GM23338 (cell line): ENCODE results near the gene NRCAM. TPM values are rescaled to one million over a fixed set of nuclear protein-coding genes. Genes with fewer than 3 reads are reported as not detected.

Experiments
- ATAC-seq: fragments of 200-7000 bp; cut with Tn5 transposase; 3 replicates; pipeline ENCODE4 v1.9.1; 2020
- DNase-seq: peaks from one replicate; pipeline ENCODE4 v3.0.0-alpha.2; 2015; ENCODE audit warnings: low spot score
- H2AFZ ChIP-seq: fragments of 200-600 bp; sonication (generic); 2 replicates; pipeline ENCODE4 v1.8.0; 2016; ENCODE audit warnings: antibody characterized with exemption, mild to moderate bottlenecking, moderate library complexity
- H3F3A ChIP-seq: fragments of 200-600 bp; sonication (generic); replicated peaks from 2 replicates; pipeline ENCODE4 v1.8.0; 2017; ENCODE audit warnings: antibody characterized with exemption, mixed run types, low read depth
- H3K27ac ChIP-seq: fragments of 200-600 bp; sonication (generic); 2 replicates; pipeline ENCODE4 v1.6.1; 2016; ENCODE audit warnings: low read depth
- H3K27me3 ChIP-seq: fragments of 200-600 bp; sonication (generic); 2 replicates; pipeline ENCODE4 v1.8.0; 2016; ENCODE audit warnings: mild to moderate bottlenecking, mixed run types, moderate library complexity; ENCODE audit not compliant: insufficient read depth
- H3K36me3 ChIP-seq: fragments of 200-600 bp; sonication (generic); 2 replicates; pipeline ENCODE4 v1.8.0; 2016; ENCODE audit warnings: mild to moderate bottlenecking; ENCODE audit not compliant: insufficient read depth
- H3K4me1 ChIP-seq: fragments of 200-600 bp; sonication (generic); 2 replicates; pipeline ENCODE4 v1.8.0; 2016; ENCODE audit warnings: mild to moderate bottlenecking, moderate library complexity; ENCODE audit not compliant: insufficient read depth
- H3K4me2 ChIP-seq: fragments of 200-600 bp; sonication (generic); 2 replicates; pipeline ENCODE4 v1.7.1; 2017; ENCODE audit warnings: mixed run types
- H3K4me3 ChIP-seq: fragments of 200-600 bp; sonication (generic); 2 replicates; pipeline ENCODE4 v1.6.1; 2016; ENCODE audit warnings: mixed run types
- H3K79me2 ChIP-seq: fragments of 200-600 bp; sonication (generic); replicated peaks from 2 replicates; pipeline ENCODE4 v1.8.0; 2017; ENCODE audit warnings: mild to moderate bottlenecking; ENCODE audit not compliant: insufficient read depth
- H3K9me2 ChIP-seq: fragments of 200-600 bp; sonication (generic); 2 replicates; pipeline ENCODE4 v1.8.0; 2017; ENCODE audit not compliant: insufficient read depth
- H4K20me1 ChIP-seq: fragments of 200-600 bp; sonication (generic); replicated peaks from 2 replicates; pipeline ENCODE4 v1.8.0; 2017; ENCODE audit warnings: mild to moderate bottlenecking; ENCODE audit not compliant: insufficient read depth
- H3K27ac Mint-ChIP-seq: 2 replicates; pipeline ENCODE4 v1.8.0; 2020; ENCODE audit warnings: inconsistent platforms, mild to moderate bottlenecking, moderate library complexity, mixed read lengths
- H3K27me3 Mint-ChIP-seq: 3 replicates; pipeline ENCODE4 v1.8.0; 2022; ENCODE audit warnings: low read depth, mild to moderate bottlenecking, moderate library complexity, mixed read lengths, inconsistent platforms; ENCODE audit not compliant: insufficient read depth, poor library complexity
- H3K36me3 Mint-ChIP-seq: 3 replicates; pipeline ENCODE4 v1.8.0; 2021; ENCODE audit warnings: low read depth, mild to moderate bottlenecking, inconsistent platforms, moderate library complexity, mixed read lengths
- H3K4me1 Mint-ChIP-seq: 3 replicates; pipeline ENCODE4 v1.8.0; 2020; ENCODE audit warnings: mild to moderate bottlenecking, inconsistent platforms, mixed read lengths
- H3K4me3 Mint-ChIP-seq: 3 replicates; pipeline ENCODE4 v1.8.0; 2021; ENCODE audit warnings: moderate library complexity, mild to moderate bottlenecking, inconsistent platforms, mixed read lengths
- H3K9me3 Mint-ChIP-seq: 3 replicates; pipeline ENCODE4 v1.8.0; 2020; ENCODE audit warnings: moderate library complexity, mild to moderate bottlenecking, inconsistent platforms, mixed read lengths
- JUNB ChIP-seq: IDR thresholded peaks from one replicate; pipeline ENCODE4 v1.6.1; 2016; ENCODE audit warnings: antibody characterized with exemption; ENCODE audit not compliant: unreplicated experiment
- NANOG ChIP-seq: IDR thresholded peaks from 2 replicates; pipeline ENCODE4 v1.6.1; 2016; ENCODE audit warnings: antibody characterized with exemption, borderline replicate concordance
- POLR2AphosphoS5 ChIP-seq: IDR thresholded peaks from 2 replicates; pipeline ENCODE4 v1.6.1; 2016; ENCODE audit warnings: antibody characterized with exemption, low read depth
- REST ChIP-seq: IDR thresholded peaks from one replicate; pipeline ENCODE4 v1.6.1; 2018; ENCODE audit warnings: antibody characterized with exemption; ENCODE audit not compliant: unreplicated experiment
- STAT1 ChIP-seq: IDR thresholded peaks from one replicate; pipeline ENCODE4 v1.6.1; 2016; ENCODE audit warnings: antibody characterized with exemption; ENCODE audit not compliant: unreplicated experiment
- ZNF114 ChIP-seq: fragments of 250-450 bp; sonication (Bioruptor Pico); IDR thresholded peaks from 2 replicates; pipeline ENCODE4 v1.5.0; 2020; ENCODE audit warnings: mild to moderate bottlenecking, moderate library complexity
- ZNF462 ChIP-seq: fragments of 250-450 bp; sonication (Bioruptor Pico); IDR thresholded peaks from 2 replicates; pipeline ENCODE4 v1.5.0; 2020; ENCODE audit warnings: mild to moderate bottlenecking, moderate library complexity
- polyA plus RNA-seq: library from polyadenylated mRNA; unstranded; fragments of >200 nt; fragmentation: Nextera tagmentation; extraction: Ambion mirVana; gene quantifications from 2 replicates; pipeline ENCODE4 v1.2.1, GENCODE V29; 2016
- total RNA-seq: library from RNA; depleted of rRNA; stranded (reverse); fragments of >200 nt; shearing (Covaris generic); gene quantifications from 2 replicates; pipeline ENCODE4 v1.2.3, GENCODE V29; 2014

The NRCAM gene
- total and polyA plus RNA-seq, 2 experiments from 2014 or later, result 2.5 to 6.8 TPM

GRCh38 chr7:108375668-108376067 lies 80.6 kb downstream of the NRCAM start:
- no peak for ATAC-seq

More at GRCh38 chr7:108375668-108376067, 80.6 kb downstream of the NRCAM start:
- H3K4me2 ChIP-seq, result no peak overlapping the region
- DNase-seq, result no peak
- Mint-ChIP-seq H3K36me3 (no peaks in the 10 kb centered on the region), H3K9me3 (no peaks in the 10 kb centered on the region), H3K4me3 (no peak overlapping the region), H3K4me1 (peaks cover 9% of the 10 kb centered on the region; the same call in 1 of the 3 replicates), H3K27ac (no peak overlapping the region), H3K27me3 (peaks cover 4% of the 10 kb centered on the region)
- no peaks in the 10 kb centered on the region for H4K20me1 ChIP-seq
- H2AFZ ChIP-seq, result no peak overlapping the region
- no peaks in the 10 kb centered on the region for H3K4me1 ChIP-seq
- no peak overlapping the region for H3K4me3 ChIP-seq
- no peak overlapping the region for H3K27ac ChIP-seq
- no peaks in the 10 kb centered on the region for H3K27me3 ChIP-seq
- H3K79me2 ChIP-seq, result no peaks in the 10 kb centered on the region
- H3K36me3 ChIP-seq, result no peaks in the 10 kb centered on the region
- no peaks in the 10 kb centered on the region for H3K9me2 ChIP-seq
- H3F3A ChIP-seq, result no peaks in the 10 kb centered on the region
- TF ChIP-seq REST (no peak), JUNB (no peak), POLR2AphosphoS5 (no peak), ZNF114 (CRISPR knock-in tag) (no peak), ZNF462 (CRISPR knock-in tag) (no peak), STAT1 (no peak), NANOG (no peak)
